HepG2 (cell line): ENCODE results near the gene OR11H6.

Experiments
- ATAD3A ChIP-seq: sonication (generic); formaldehyde crosslinking; IDR thresholded peaks from 2 replicates; pipeline ENCODE4 v1.4.0; 2020; ENCODE audit warnings: missing genetic modification reagents
- SP1 ChIP-seq, 2 experiments: fragments of 450-650 bp in 1 of 2; sonication (generic) in 1 of 2; formaldehyde crosslinking in 1 of 2; IDR thresholded peaks; 2 replicates each; pipeline versions ENCODE4 v1.4.0 to v1.6.1; 2016 to 2020; ENCODE audit warnings: missing genetic modification reagents in 1 of 2
- TRIM22 ChIP-seq: fragments of 450-650 bp; IDR thresholded peaks from 2 replicates; pipeline ENCODE4 v1.6.1; 2017
- TF ChIP-seq, protein P1 (sequence below): sonication (generic); formaldehyde crosslinking; IDR thresholded peaks from 2 replicates; pipeline ENCODE4 v1.5.0; 2020; ENCODE audit warnings: mild to moderate bottlenecking, missing genetic modification reagents, moderate library complexity

DNA sequence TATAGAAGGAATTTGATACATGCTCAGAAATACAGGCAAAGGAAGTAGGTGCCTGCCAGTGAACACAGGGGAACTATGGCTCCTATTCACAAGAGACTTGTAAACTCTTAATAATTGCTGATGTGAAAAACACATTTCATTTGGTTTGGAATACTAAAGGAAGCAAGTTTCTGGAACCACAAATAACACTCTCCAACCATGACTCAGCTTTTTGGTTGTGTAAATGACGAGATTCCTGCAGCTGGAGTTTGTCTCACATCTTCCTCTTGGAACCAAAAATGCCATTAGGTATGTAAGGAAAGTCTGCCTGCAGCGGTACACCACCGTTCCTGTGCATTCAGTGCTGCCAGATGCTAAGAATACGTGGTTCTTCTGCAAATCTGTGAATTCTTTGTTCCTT, 4.5 kb upstream of the OR11H6 start:
- TF ChIP-seq, protein P1, sequence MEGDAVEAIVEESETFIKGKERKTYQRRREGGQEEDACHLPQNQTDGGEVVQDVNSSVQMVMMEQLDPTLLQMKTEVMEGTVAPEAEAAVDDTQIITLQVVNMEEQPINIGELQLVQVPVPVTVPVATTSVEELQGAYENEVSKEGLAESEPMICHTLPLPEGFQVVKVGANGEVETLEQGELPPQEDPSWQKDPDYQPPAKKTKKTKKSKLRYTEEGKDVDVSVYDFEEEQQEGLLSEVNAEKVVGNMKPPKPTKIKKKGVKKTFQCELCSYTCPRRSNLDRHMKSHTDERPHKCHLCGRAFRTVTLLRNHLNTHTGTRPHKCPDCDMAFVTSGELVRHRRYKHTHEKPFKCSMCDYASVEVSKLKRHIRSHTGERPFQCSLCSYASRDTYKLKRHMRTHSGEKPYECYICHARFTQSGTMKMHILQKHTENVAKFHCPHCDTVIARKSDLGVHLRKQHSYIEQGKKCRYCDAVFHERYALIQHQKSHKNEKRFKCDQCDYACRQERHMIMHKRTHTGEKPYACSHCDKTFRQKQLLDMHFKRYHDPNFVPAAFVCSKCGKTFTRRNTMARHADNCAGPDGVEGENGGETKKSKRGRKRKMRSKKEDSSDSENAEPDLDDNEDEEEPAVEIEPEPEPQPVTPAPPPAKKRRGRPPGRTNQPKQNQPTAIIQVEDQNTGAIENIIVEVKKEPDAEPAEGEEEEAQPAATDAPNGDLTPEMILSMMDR (CRISPR knock-in tag), result no peak
- no peak for TF ChIP-seq ATAD3A (CRISPR knock-in tag)
- no peak for TF ChIP-seq SP1 (IDR thresholded peaks at IDR 0.05)
- no peak for TF ChIP-seq SP1 (CRISPR knock-in tag; IDR thresholded peaks at IDR 0.05)
- no peak for TF ChIP-seq TRIM22
